ENCODE data around the gene IL1B.

- no peak for TF ChIP-seq TAF1 (conservative IDR thresholded peaks at IDR 0.05)
- TF ChIP-seq REST (IDR thresholded peaks at IDR 0.05) = no peak
- TF ChIP-seq RXRA (IDR thresholded peaks at IDR 0.05) = peak; percentile 26 to 45
- TF ChIP-seq, protein P1, sequence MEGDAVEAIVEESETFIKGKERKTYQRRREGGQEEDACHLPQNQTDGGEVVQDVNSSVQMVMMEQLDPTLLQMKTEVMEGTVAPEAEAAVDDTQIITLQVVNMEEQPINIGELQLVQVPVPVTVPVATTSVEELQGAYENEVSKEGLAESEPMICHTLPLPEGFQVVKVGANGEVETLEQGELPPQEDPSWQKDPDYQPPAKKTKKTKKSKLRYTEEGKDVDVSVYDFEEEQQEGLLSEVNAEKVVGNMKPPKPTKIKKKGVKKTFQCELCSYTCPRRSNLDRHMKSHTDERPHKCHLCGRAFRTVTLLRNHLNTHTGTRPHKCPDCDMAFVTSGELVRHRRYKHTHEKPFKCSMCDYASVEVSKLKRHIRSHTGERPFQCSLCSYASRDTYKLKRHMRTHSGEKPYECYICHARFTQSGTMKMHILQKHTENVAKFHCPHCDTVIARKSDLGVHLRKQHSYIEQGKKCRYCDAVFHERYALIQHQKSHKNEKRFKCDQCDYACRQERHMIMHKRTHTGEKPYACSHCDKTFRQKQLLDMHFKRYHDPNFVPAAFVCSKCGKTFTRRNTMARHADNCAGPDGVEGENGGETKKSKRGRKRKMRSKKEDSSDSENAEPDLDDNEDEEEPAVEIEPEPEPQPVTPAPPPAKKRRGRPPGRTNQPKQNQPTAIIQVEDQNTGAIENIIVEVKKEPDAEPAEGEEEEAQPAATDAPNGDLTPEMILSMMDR (IDR thresholded peaks at IDR 0.05; ENCODE audit: low read depth, low read length, missing input control) = no peak
- no peak for TF ChIP-seq YY1 (IDR thresholded peaks at IDR 0.05)
- peak in 1 of 2 donors; percentile 6 for TF ChIP-seq JUND (IDR thresholded peaks at IDR 0.05)
- no peak for TF ChIP-seq ZBTB33 (IDR thresholded peaks at IDR 0.05)
- TF ChIP-seq EGR1 (IDR thresholded peaks at IDR 0.05; ENCODE audit: low read depth in 2 of 2) = no peak
- TF ChIP-seq SP1 (IDR thresholded peaks at IDR 0.05) = no peak
- peak; percentile 63 to 76 for TF ChIP-seq HNF4A (conservative IDR thresholded peaks at IDR 0.05)
Measured at GRCh38 chr2:112843836-112844235, 7.3 kb upstream of the IL1B start.
